ENCODE data around the gene SUSD3.
"Not testable (repeated sequence)": the region's sequence is repeated elsewhere in the genome, so short reads cannot be mapped to it uniquely, and the experiment has no call there.

SUSD3 gene

GRCh38 chr9:93100276-93100636 lies 41.8 kb downstream of the SUSD3 start:
- TF ChIP-seq, protein P1, sequence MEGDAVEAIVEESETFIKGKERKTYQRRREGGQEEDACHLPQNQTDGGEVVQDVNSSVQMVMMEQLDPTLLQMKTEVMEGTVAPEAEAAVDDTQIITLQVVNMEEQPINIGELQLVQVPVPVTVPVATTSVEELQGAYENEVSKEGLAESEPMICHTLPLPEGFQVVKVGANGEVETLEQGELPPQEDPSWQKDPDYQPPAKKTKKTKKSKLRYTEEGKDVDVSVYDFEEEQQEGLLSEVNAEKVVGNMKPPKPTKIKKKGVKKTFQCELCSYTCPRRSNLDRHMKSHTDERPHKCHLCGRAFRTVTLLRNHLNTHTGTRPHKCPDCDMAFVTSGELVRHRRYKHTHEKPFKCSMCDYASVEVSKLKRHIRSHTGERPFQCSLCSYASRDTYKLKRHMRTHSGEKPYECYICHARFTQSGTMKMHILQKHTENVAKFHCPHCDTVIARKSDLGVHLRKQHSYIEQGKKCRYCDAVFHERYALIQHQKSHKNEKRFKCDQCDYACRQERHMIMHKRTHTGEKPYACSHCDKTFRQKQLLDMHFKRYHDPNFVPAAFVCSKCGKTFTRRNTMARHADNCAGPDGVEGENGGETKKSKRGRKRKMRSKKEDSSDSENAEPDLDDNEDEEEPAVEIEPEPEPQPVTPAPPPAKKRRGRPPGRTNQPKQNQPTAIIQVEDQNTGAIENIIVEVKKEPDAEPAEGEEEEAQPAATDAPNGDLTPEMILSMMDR (IDR thresholded peaks at IDR 0.05; ENCODE audit: low read depth, low read length), result no peak

GRCh38 chr9:93101086-93101485 lies 42.6 kb downstream of the SUSD3 start:
- H3K4me3 ChIP-seq (ENCODE audit: low read depth, low read length), result not testable (repeated sequence)

More at GRCh38 chr9:93100276-93100636, 41.8 kb downstream of the SUSD3 start:
- no peak overlapping the region for H3K4me3 ChIP-seq (ENCODE audit: low read depth, low read length)

GRCh38 chr9:93105620-93106019 lies 47.1 kb downstream of the SUSD3 start:
- TF ChIP-seq, protein P1 (IDR thresholded peaks at IDR 0.05; ENCODE audit: low read depth, low read length), result no peak
- H3K4me3 ChIP-seq (ENCODE audit: low read depth, low read length), result no peak overlapping the region

GRCh38 chr9:93107151-93107824 lies 48.8 kb downstream of the SUSD3 start:
- H3K4me3 ChIP-seq (ENCODE audit: low read depth, low read length), result no peak overlapping the region
- TF ChIP-seq, protein P1 (IDR thresholded peaks at IDR 0.05; ENCODE audit: low read depth, low read length), result no peak

GRCh38 chr9:93107825-93108161 lies 49.3 kb downstream of the SUSD3 start:
- H3K4me3 ChIP-seq (ENCODE audit: low read depth, low read length), result no peak overlapping the region
- TF ChIP-seq, protein P1 (IDR thresholded peaks at IDR 0.05; ENCODE audit: low read depth, low read length), result no peak

DNA sequence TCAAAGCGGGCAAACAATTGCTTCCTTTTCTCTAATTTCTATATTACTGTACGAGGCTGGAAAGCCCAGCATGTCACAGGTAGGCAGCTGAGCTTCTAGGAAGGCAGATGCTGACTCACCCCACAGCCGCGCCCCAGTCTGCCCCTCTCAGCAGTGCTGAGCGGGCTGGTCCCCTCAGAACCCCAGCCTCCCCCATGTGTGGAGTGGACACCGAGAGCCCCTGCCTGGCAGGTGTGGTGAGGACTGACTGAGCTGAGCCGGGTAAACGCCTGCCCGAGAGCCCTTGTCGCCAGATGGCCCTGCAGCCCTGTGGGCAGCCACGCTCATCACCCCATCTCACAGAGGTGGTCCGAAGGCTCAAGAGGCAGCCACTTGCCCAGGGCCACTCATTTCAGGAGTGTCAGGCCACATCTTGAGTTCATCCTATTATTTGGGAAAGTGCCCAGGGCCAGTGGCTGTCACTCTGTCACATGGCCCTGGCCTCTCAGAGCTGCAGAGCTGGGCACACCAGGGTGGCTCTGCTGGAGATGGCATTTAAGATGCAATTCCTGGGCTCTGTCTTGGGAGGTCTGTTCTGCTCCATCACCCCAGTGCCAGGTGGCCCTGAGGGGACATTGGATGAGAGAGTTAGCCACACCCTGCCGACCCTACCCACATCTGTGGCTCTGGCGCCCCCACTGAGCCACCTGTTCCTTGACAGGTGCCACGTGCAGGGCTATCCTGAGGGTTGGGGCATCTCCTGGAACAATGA lies 50.0 kb downstream of the SUSD3 start:
- TF ChIP-seq, protein P1 (IDR thresholded peaks at IDR 0.05; ENCODE audit: low read depth, low read length), result no peak
- no peak overlapping the region for H3K4me3 ChIP-seq (ENCODE audit: low read depth, low read length)

- TF ChIP-seq, protein P1 (IDR thresholded peaks at IDR 0.05; ENCODE audit: low read depth, low read length), result no peak
- H3K4me3 ChIP-seq (ENCODE audit: low read depth, low read length), result no peak overlapping the region
Measured at GRCh38 chr9:93110311-93110855, 51.9 kb downstream of the SUSD3 start.
